HepG2 (cell line): ENCODE data around the gene PAXIP1. TPM values are rescaled to one million over a fixed set of nuclear protein-coding genes. Genes with fewer than 3 reads are reported as not detected.

Experiments used
- ARHGAP35 ChIP-seq: sonication (generic); formaldehyde crosslinking; IDR thresholded peaks from 2 replicates; pipeline ENCODE4 v1.9.0; 2022; ENCODE audit warnings: mild to moderate bottlenecking, inconsistent platforms, moderate library complexity, missing genetic modification reagents, borderline replicate concordance
- ARID5B ChIP-seq: IDR thresholded peaks from 2 replicates; pipeline ENCODE4 v1.4.0; 2020; ENCODE audit warnings: mild to moderate bottlenecking, missing genetic modification reagents
- GATA4 ChIP-seq: sonication (generic); IDR thresholded peaks from 2 replicates; pipeline ENCODE4 v1.6.1; 2016; ENCODE audit warnings: antibody characterized with exemption, low read depth, borderline replicate concordance
- GPBP1L1 ChIP-seq: sonication (generic); formaldehyde crosslinking; IDR thresholded peaks from 2 replicates; pipeline ENCODE4 v1.5.0; 2020; ENCODE audit warnings: mild to moderate bottlenecking, missing genetic modification reagents
- KDM2A ChIP-seq: sonication (generic); formaldehyde crosslinking; IDR thresholded peaks from 2 replicates; pipeline ENCODE4 v1.4.0; 2020; ENCODE audit warnings: low read depth, missing genetic modification reagents, borderline replicate concordance
- SOX6 ChIP-seq, 2 experiments: fragments of 450-650 bp in 1 of 2; sonication (generic) in 1 of 2; formaldehyde crosslinking in 1 of 2; IDR thresholded peaks; 2 replicates each; pipeline versions ENCODE4 v1.4.0 to v1.6.1; 2017 to 2020; ENCODE audit warnings: antibody characterized with exemption in 1 of 2, mild to moderate bottlenecking in 1 of 2, missing genetic modification reagents in 1 of 2
- SRSF4 ChIP-seq: fragments of 200-400 bp; formaldehyde crosslinking; IDR thresholded peaks from one replicate; pipeline ENCODE4 v1.6.1; 2018; ENCODE audit warnings: mild to moderate bottlenecking, low read depth, low read length, moderate library complexity; ENCODE audit not compliant: poor library complexity, severe bottlenecking
- ZBTB8A ChIP-seq: sonication (generic); formaldehyde crosslinking; IDR thresholded peaks from 2 replicates; pipeline ENCODE4 v1.4.0; 2020; ENCODE audit warnings: mild to moderate bottlenecking, low read depth, missing genetic modification reagents, borderline replicate concordance
- ZMAT3 ChIP-seq: sonication (generic); formaldehyde crosslinking; conservative IDR thresholded peaks from 2 replicates; pipeline ENCODE4 v1.7.0; 2021; ENCODE audit warnings: missing genetic modification reagents
- ZNF121 ChIP-seq: sonication (generic); formaldehyde crosslinking; IDR thresholded peaks from 2 replicates; pipeline ENCODE4 v1.5.0; 2020; ENCODE audit warnings: mild to moderate bottlenecking, missing genetic modification reagents
- ZNF33A ChIP-seq: sonication (generic); formaldehyde crosslinking; IDR thresholded peaks from 2 replicates; pipeline ENCODE4 v1.5.1; 2020; ENCODE audit warnings: missing genetic modification reagents, mild to moderate bottlenecking, moderate library complexity, borderline replicate concordance
- ZNF761 ChIP-seq: sonication (generic); formaldehyde crosslinking; conservative IDR thresholded peaks from 2 replicates; pipeline ENCODE4 v1.4.0; 2020; ENCODE audit warnings: mild to moderate bottlenecking, missing genetic modification reagents
- polyA plus RNA-seq, 8 experiments: library from polyadenylated mRNA; depleted of rRNA in 3 of 8; stranded (reverse) in 7 of 8; unstranded in 1 of 8; fragments of >200 nt; fragmentation: Illumina TruSeq in 4 of 8; extraction: Trizol in 4 of 8; gene quantifications; 2 replicates each; pipeline versions ENCODE4 v1.2.1 to v1.2.3, GENCODE V29; 2011 to 2016; ENCODE audit warnings: low read depth in 4 of 8, missing spikeins in 1 of 8, mixed read lengths in 1 of 8; ENCODE audit not compliant: insufficient read depth in 1 of 8
- total RNA-seq, 5 experiments: library from RNA; depleted of rRNA; stranded (reverse); fragments of >200 nt; fragmentation: Illumina TruSeq; extraction: Trizol; gene quantifications; 2 replicates each; pipeline ENCODE4 v1.2.3, GENCODE V29; 2016; ENCODE audit warnings: low read depth in 1 of 5
- TF ChIP-seq, protein P1 (sequence below): sonication (generic); formaldehyde crosslinking; IDR thresholded peaks from 2 replicates; pipeline ENCODE4 v1.4.0; 2020; ENCODE audit warnings: missing genetic modification reagents
- TF ChIP-seq, protein P2 (sequence below): sonication (generic); formaldehyde crosslinking; IDR thresholded peaks from 2 replicates; pipeline ENCODE4 v1.5.1; 2020; ENCODE audit warnings: mild to moderate bottlenecking, missing genetic modification reagents, moderate library complexity

The PAXIP1 gene
- total and polyA plus RNA-seq, 2 of the 13 experiments (the other 11 are each of a cell fraction or from before 2014, with no cell fraction given): 11.6 to 16.2 TPM

DNA sequence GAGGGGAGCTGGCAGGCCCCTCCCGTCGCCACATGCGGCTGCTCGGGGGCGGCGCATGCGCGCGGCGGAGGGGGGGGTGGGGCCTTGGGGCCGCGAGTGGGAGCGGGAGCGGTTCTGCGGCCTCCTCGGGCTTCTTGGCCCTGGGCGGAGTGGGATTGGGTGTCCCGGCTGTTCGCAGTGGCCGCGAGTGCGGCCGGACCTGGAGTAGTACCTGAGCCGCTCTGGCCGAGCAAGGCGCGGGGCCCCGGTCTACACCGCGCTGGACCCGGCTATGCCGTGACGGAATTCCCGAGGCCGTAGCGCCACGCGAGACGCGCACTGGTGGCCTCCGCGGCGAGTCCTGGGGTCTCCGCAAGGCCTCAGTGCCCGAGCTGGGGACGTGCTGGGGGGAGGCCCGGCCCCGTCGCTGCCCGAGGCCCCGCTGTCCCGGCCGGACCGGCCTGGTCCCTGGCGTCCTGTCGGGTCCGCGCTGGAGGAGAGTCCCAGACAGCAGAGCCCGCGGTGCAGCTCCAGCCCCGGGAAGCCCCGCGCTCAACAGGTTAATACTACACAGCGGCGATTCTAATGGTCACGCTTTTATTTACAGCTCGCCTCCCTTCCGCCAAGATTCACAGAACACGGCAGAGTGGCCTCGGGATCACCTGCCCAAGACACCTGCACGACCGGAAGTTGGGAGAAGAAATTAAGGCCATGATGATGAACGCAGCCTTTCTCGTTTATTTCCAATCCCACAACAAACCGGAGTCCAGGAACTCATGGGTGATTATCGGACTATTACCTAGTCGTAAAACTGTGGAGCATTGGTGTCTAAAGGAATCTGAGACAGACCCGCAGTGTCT is 671 bp upstream of the PAXIP1 start (continued):
- TF ChIP-seq, protein P1, sequence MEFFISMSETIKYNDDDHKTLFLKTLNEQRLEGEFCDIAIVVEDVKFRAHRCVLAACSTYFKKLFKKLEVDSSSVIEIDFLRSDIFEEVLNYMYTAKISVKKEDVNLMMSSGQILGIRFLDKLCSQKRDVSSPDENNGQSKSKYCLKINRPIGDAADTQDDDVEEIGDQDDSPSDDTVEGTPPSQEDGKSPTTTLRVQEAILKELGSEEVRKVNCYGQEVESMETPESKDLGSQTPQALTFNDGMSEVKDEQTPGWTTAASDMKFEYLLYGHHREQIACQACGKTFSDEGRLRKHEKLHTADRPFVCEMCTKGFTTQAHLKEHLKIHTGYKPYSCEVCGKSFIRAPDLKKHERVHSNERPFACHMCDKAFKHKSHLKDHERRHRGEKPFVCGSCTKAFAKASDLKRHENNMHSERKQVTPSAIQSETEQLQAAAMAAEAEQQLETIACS: peak; percentile 77
- TF ChIP-seq ZNF121: peak; percentile 37; the same call in 1 of the 2 replicates
- peak; percentile 9; the same call in 1 of the 2 replicates for TF ChIP-seq ARID5B (CRISPR knock-in tag)
- peak; percentile 68; the same call in 1 of the 2 replicates for TF ChIP-seq KDM2A (CRISPR knock-in tag)
- no peak for TF ChIP-seq SRSF4
- 0 out of 2 replicates have a peak, but pooled peaks have one; percentile 70 for TF ChIP-seq ARHGAP35
- TF ChIP-seq ZBTB8A (CRISPR knock-in tag): peak; percentile 67; the same call in 1 of the 2 replicates
- TF ChIP-seq, protein P2, sequence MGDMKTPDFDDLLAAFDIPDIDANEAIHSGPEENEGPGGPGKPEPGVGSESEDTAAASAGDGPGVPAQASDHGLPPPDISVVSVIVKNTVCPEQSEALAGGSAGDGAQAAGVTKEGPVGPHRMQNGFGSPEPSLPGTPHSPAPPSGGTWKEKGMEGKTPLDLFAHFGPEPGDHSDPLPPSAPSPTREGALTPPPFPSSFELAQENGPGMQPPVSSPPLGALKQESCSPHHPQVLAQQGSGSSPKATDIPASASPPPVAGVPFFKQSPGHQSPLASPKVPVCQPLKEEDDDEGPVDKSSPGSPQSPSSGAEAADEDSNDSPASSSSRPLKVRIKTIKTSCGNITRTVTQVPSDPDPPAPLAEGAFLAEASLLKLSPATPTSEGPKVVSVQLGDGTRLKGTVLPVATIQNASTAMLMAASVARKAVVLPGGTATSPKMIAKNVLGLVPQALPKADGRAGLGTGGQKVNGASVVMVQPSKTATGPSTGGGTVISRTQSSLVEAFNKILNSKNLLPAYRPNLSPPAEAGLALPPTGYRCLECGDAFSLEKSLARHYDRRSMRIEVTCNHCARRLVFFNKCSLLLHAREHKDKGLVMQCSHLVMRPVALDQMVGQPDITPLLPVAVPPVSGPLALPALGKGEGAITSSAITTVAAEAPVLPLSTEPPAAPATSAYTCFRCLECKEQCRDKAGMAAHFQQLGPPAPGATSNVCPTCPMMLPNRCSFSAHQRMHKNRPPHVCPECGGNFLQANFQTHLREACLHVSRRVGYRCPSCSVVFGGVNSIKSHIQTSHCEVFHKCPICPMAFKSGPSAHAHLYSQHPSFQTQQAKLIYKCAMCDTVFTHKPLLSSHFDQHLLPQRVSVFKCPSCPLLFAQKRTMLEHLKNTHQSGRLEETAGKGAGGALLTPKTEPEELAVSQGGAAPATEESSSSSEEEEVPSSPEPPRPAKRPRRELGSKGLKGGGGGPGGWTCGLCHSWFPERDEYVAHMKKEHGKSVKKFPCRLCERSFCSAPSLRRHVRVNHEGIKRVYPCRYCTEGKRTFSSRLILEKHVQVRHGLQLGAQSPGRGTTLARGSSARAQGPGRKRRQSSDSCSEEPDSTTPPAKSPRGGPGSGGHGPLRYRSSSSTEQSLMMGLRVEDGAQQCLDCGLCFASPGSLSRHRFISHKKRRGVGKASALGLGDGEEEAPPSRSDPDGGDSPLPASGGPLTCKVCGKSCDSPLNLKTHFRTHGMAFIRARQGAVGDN (CRISPR knock-in tag): peak; percentile 81
- TF ChIP-seq ZMAT3: peak; percentile 61; the same call in 1 of the 2 replicates
- TF ChIP-seq ZNF33A (CRISPR knock-in tag): no peak
- TF ChIP-seq GPBP1L1: no peak
- TF ChIP-seq SOX6 (IDR thresholded peaks at IDR 0.05): no peak
- peak; percentile 52 for TF ChIP-seq SOX6 (CRISPR knock-in tag; IDR thresholded peaks at IDR 0.05)
- 0 out of 2 replicates have a peak, but pooled peaks have one; percentile 12 for TF ChIP-seq ZNF761
- no peak; the same call in 1 of the 2 replicates for TF ChIP-seq GATA4
